ENCODE data around the gene CCDC186.
"Not testable (repeated sequence)": the region's sequence is repeated elsewhere in the genome, so short reads cannot be mapped to it uniquely, and the experiment has no call there.

Gene CCDC186

GRCh38 chr10:114172776-114173602 lies 1.0 kb downstream of the CCDC186 start:
- no peak for FAIRE-seq

- no peak for FAIRE-seq
These were observed 1.8 kb downstream of the CCDC186 start for GRCh38 chr10:114172216-114172615.

GRCh38 chr10:114168450-114169009 lies 5.5 kb downstream of the CCDC186 start:
- FAIRE-seq = no peak

GRCh38 chr10:114167985-114168384 lies 6.0 kb downstream of the CCDC186 start:
- no peak for FAIRE-seq

GRCh38 chr10:114166494-114166893 lies 7.5 kb downstream of the CCDC186 start:
- FAIRE-seq = no peak

GRCh38 chr10:114166043-114166442 lies 8.0 kb downstream of the CCDC186 start:
- FAIRE-seq = no peak

- FAIRE-seq = no peak
These were observed 10.9 kb downstream of the CCDC186 start for GRCh38 chr10:114163062-114163461.

GRCh38 chr10:114157912-114158311 lies 16.1 kb downstream of the CCDC186 start:
- no peak for FAIRE-seq

- FAIRE-seq = no peak
These were observed 22.1 kb downstream of the CCDC186 start for GRCh38 chr10:114151892-114152291.

GRCh38 chr10:114151486-114151885 lies 22.5 kb downstream of the CCDC186 start:
- no peak for FAIRE-seq

GRCh38 chr10:114149476-114149875 lies 24.5 kb downstream of the CCDC186 start:
- not testable (repeated sequence) for FAIRE-seq

GRCh38 chr10:114143160-114143559 lies 30.8 kb downstream of the CCDC186 start:
- no peak for FAIRE-seq

GRCh38 chr10:114142018-114142417 lies 32.0 kb downstream of the CCDC186 start:
- no peak for FAIRE-seq

GRCh38 chr10:114140827-114141226 lies 33.2 kb downstream of the CCDC186 start:
- not testable (repeated sequence) for FAIRE-seq

GRCh38 chr10:114140036-114140435 lies 34.0 kb downstream of the CCDC186 start:
- FAIRE-seq = no peak

GRCh38 chr10:114138581-114138980 lies 35.4 kb downstream of the CCDC186 start:
- no peak for FAIRE-seq

GRCh38 chr10:114135476-114135875 lies 38.5 kb downstream of the CCDC186 start:
- no peak for FAIRE-seq

GRCh38 chr10:114131094-114131493 lies 42.9 kb downstream of the CCDC186 start:
- no peak for FAIRE-seq

GRCh38 chr10:114121031-114121430 lies 53.0 kb downstream of the CCDC186 start:
- FAIRE-seq = peak; percentile 95

- FAIRE-seq = no peak
These were observed 55.5 kb downstream of the CCDC186 start for GRCh38 chr10:114118514-114118913.

GRCh38 chr10:114117728-114118127 lies 56.3 kb downstream of the CCDC186 start:
- no peak for FAIRE-seq

- FAIRE-seq = no peak
These were observed 58.1 kb downstream of the CCDC186 start for GRCh38 chr10:114115661-114116445.

GRCh38 chr10:114110174-114110972 lies 63.6 kb downstream of the CCDC186 start:
- no peak for FAIRE-seq

All from A204.1 (cell line).